GM12865 (cell line): ENCODE results near the gene SAMD4B.

Experiments
- DNase-seq: peaks from one replicate; pipeline ENCODE4 v3.0.0; 2010; ENCODE audit warnings: low read depth
- H3K4me3 ChIP-seq: 2 replicates; pipeline ENCODE4 v1.5.1; 2011; ENCODE audit warnings: mild to moderate bottlenecking, low read depth, low read length, control low read depth
- CTCF ChIP-seq: IDR thresholded peaks from 2 replicates; pipeline ENCODE4 v1.5.1; 2011; ENCODE audit warnings: low read length, control low read depth, low read depth, inconsistent platforms; ENCODE audit not compliant: insufficient read depth; ENCODE audit errors: missing control alignments

The SAMD4B gene

GRCh38 chr19:39412100-39412866, 70.1 kb downstream of the SAMD4B start, which contains the start of gene PLEKHG2:
Gene PLEKHG2, plus strand, starts transcription at chr19:39412669. Its CDS starts 1,418 bp downstream, at chr19:39414087.
- DNase-seq = peak; percentile 100
- peak within 1 kb of the TSS; percentile 86 for H3K4me3 ChIP-seq
- peak; percentile 86 for TF ChIP-seq CTCF

- TF ChIP-seq CTCF = no peak
Observed at GRCh38 chr19:39412867-39413271, 70.6 kb downstream of the SAMD4B start.

GRCh38 chr19:39413272-39413910, 71.2 kb downstream of the SAMD4B start:
- no peak for TF ChIP-seq CTCF
- peak; percentile 56 for DNase-seq
- H3K4me3 ChIP-seq = peak overlapping the region; percentile 86

More at GRCh38 chr19:39412867-39413271, 70.6 kb downstream of the SAMD4B start:
- peak overlapping the region; percentile 86 for H3K4me3 ChIP-seq
- DNase-seq = no peak

- peak; percentile 11 for TF ChIP-seq CTCF
- no peak for DNase-seq
- H3K4me3 ChIP-seq = peak overlapping the region; percentile 86
Observed at GRCh38 chr19:39413911-39414608, 71.8 kb downstream of the SAMD4B start.

GRCh38 chr19:39415111-39416046, 73.2 kb downstream of the SAMD4B start:
- no peak overlapping the region for H3K4me3 ChIP-seq
- TF ChIP-seq CTCF = no peak

More at GRCh38 chr19:39415111-39416046, 73.2 kb downstream of the SAMD4B start:
- no peak for DNase-seq
